HG03460 (cell line): ENCODE data around the gene SBF1.

Source experiments
- ATAC-seq: cut with Tn5 transposase; IDR thresholded peaks from one replicate; pipeline ENCODE4 v1.9.1; 2021; ENCODE audit not compliant: unreplicated experiment

SBF1 gene

GRCh38 chr22:50486561-50487289 lies 11.9 kb upstream of the SBF1 start, which contains the start of gene MIOX:
Gene MIOX, plus strand, starts transcription at chr22:50486859. Its CDS starts 39 bp downstream, at chr22:50486898.
- no peak for ATAC-seq

GRCh38 chr22:50485221-50486131 lies 10.6 kb upstream of the SBF1 start:
- no peak for ATAC-seq

GRCh38 chr22:50483977-50484853 lies 9.4 kb upstream of the SBF1 start:
- no peak for ATAC-seq

GRCh38 chr22:50483556-50483955 lies 8.7 kb upstream of the SBF1 start:
- no peak for ATAC-seq

- ATAC-seq: no peak
These were observed 8.3 kb upstream of the SBF1 start for GRCh38 chr22:50483106-50483505.

GRCh38 chr22:50482107-50483074 lies 7.6 kb upstream of the SBF1 start:
- ATAC-seq: no peak

- no peak for ATAC-seq
These were observed 6.7 kb upstream of the SBF1 start, which contains the start of gene ADM2 for GRCh38 chr22:50481440-50482106. Gene ADM2, plus strand, starts transcription at chr22:50481543. Its CDS starts 305 bp downstream, at chr22:50481848.

- ATAC-seq: no peak
These were observed 6.2 kb upstream of the SBF1 start for GRCh38 chr22:50481045-50481439.

GRCh38 chr22:50479721-50480120 lies 4.9 kb upstream of the SBF1 start:
- no peak for ATAC-seq

GRCh38 chr22:50477923-50478322 lies 3.1 kb upstream of the SBF1 start:
- ATAC-seq: no peak

GRCh38 chr22:50476868-50477267 lies 2.0 kb upstream of the SBF1 start:
- no peak for ATAC-seq

- no peak for ATAC-seq
These were observed 792 bp upstream of the SBF1 start for GRCh38 chr22:50475652-50476002.

GRCh38 chr22:50473855-50474671 lies 772 bp downstream of the SBF1 start:
- no peak for ATAC-seq

GRCh38 chr22:50473088-50473487 lies 1.7 kb downstream of the SBF1 start:
- ATAC-seq: no peak

GRCh38 chr22:50471962-50472361 lies 2.9 kb downstream of the SBF1 start:
- ATAC-seq: no peak

GRCh38 chr22:50471197-50471847 lies 3.5 kb downstream of the SBF1 start:
- no peak for ATAC-seq

GRCh38 chr22:50470491-50470890 lies 4.3 kb downstream of the SBF1 start:
- ATAC-seq: peak; percentile 1
